Thymus (tissue), 11 donors: Measurements from ENCODE around the gene HSD17B4. TPM values are rescaled to one million over a fixed set of nuclear protein-coding genes. Genes with fewer than 3 reads are reported as not detected.
A peak's percentile ranks its signal among the peaks of the same experiment; 100 is the strongest.
"Not testable (repeated sequence)": the region's sequence is repeated elsewhere in the genome, so short reads cannot be mapped to it uniquely, and the experiment has no call there.

Experiments
- DNase-seq, 9 donors: peaks; one replicate each; pipeline ENCODE4 v3.0.0-alpha.2; 2013; ENCODE audit warnings: low spot score in 9 of 9, low read depth in 6 of 9, missing footprints in 1 of 9
- H3K27ac ChIP-seq, 2 donors: one replicate each; pipeline ENCODE4 v1.5.1; 2013; ENCODE audit warnings: control low read depth in 1 of 2, low read depth in 1 of 2, low read length in 1 of 2, mild to moderate bottlenecking in 1 of 2, moderate library complexity in 1 of 2
- H3K27me3 ChIP-seq, 2 donors: one replicate each; pipeline ENCODE4 v1.5.1; 2013; ENCODE audit warnings: low read length in 1 of 2; ENCODE audit not compliant: control insufficient read depth in 2 of 2, insufficient read depth in 1 of 2
- H3K36me3 ChIP-seq, 2 donors: one replicate each; pipeline ENCODE4 v1.5.1; 2013; ENCODE audit warnings: low read length in 1 of 2, mild to moderate bottlenecking in 1 of 2, moderate library complexity in 1 of 2; ENCODE audit not compliant: control insufficient read depth in 2 of 2, insufficient read depth in 2 of 2
- H3K4me1 ChIP-seq, 2 donors: one replicate each; pipeline ENCODE4 v1.5.1; 2013; ENCODE audit warnings: low read length in 2 of 2; ENCODE audit not compliant: control insufficient read depth in 2 of 2, insufficient read depth in 2 of 2
- H3K4me3 ChIP-seq, 2 donors: one replicate each; pipeline ENCODE4 v1.5.1; 2013; ENCODE audit warnings: low read length in 2 of 2, control low read depth in 1 of 2, mild to moderate bottlenecking in 1 of 2
- H3K9me3 ChIP-seq, 2 donors: one replicate each; pipeline ENCODE4 v1.5.1; 2013; ENCODE audit warnings: low read length in 1 of 2, mild to moderate bottlenecking in 1 of 2; ENCODE audit not compliant: control insufficient read depth in 2 of 2, insufficient read depth in 1 of 2
- WGBS: extraction: QIAGEN DNeasy Blood & Tissue Kit; methylation state at CpG from one replicate; pipeline ENCODE4 v1.1.7; 2013; 5-methylcytosine and 5-hydroxymethylcytosine counted together
- polyA plus RNA-seq: library from polyadenylated mRNA; stranded (reverse); fragments of 200-250 nt; gene quantifications from one replicate; pipeline ENCODE4 v1.2.3, GENCODE V29; 2013
- total RNA-seq: library from RNA; stranded (reverse); fragments of 120-200 nt; gene quantifications from one replicate; pipeline ENCODE4 v1.2.4, GENCODE V29; 2013
- donor health status: healthy.

Gene HSD17B4
- total and polyA plus RNA-seq, 2 donors: 97.6 to 178 TPM

DNA sequence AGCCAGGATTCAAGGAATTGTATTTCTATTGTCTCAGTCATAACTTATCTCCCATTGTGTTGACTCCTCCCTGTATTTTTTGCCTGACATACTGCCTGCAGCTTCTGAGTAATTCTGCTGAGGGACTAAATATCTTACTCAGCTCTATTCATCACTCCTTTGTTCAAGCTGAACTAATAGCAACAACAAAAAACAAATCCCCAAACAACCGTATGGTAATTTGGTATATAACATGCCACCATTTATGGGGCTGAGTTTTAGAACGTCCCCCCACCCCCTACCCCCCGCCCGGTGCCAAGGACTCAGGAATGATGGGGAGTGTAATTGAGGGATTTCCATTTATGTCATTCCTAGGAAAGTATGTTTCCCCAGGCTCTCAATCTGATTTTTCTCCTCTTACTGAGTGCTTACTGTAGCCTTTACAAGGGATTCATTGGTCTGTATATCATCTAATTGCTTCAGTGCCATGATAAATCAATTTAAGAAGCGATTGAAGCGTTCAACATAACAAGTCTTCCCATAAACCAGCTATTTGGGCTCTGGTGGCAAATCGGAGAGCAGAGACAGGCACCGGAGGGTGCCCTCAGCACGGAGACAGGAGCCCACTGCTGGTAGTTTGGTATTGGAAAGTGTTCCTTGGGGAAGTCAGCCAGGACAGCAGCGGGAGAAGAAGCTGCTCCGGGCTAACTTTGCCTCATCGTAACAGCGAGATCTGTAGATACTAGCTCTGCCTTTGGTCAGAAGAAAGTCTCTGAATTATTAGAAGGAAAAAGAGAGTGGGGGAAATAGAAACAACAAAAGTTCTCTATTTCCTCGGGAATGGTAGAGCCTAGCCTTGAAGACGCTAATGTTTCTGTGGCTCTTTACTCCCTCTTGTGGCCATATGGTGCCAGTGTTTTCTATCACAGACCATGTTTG, 40.7 kb upstream of the HSD17B4 start:
- H3K9me3 ChIP-seq: no peaks in the 10 kb centered on the region
- no peaks in the 10 kb centered on the region for H3K36me3 ChIP-seq
- WGBS: 28% methylated on average over 15 of the region's 15 CpGs
- H3K27me3 ChIP-seq: no peaks in the 10 kb centered on the region
- peaks cover 12 to 19% of the 10 kb centered on the region in 2 donors for H3K4me1 ChIP-seq
- peak overlapping the region in 1 of 2 donors; percentile 6 for H3K27ac ChIP-seq
- peak; percentile 40 to 90 (median 72) for DNase-seq
- H3K4me3 ChIP-seq: peak overlapping the region; percentile 50 to 53

DNA sequence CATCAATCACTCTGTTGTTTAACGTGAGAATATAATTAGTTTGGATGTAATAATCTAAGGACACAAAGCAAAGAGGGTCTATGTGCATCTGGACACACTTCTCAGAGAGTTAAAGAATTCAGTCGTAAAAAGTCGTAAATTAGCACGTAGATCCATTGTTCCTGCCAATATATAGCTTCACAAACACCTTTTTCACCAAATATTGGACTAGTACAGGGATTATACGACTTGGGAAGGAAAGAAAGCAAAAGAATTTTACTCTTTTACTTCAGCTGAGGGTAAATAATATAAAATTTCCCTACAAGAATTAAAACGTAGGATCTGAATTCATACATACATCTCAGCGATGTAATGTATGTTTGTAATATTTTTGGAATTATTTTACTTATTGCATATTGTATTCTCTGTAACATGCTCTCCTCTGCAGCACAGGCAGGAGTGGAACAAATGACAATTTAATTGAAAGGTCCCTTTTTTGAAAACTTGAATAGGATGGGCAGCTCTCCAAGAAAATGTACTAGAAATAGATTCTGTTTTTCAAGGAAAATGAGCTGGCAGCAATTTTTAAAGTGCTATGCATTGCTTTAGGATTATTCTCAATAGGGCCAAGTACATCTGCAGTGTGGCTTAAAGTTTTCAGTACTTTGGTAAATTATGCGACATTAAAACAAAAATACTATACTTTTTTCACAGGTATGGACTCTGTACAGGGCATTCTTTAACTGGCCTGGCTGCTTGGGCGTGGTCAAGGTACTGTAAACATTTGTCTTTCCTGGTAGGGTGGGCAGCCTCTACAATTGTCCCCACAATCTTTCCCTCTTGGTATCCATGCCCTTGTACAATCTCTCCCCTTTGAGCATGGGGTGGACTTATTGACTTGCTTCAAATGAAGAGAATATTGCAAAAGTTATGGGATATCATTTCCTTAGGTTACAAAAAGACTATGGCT, 39.7 kb upstream of the HSD17B4 start:
- Histone ChIP-seq H3K36me3 (no peaks in the 10 kb centered on the region), H3K4me3 (no peak overlapping the region), H3K9me3 (no peaks in the 10 kb centered on the region), H3K4me1 (peaks cover 12 to 20% of the 10 kb centered on the region in 2 donors), H3K27ac (no peak overlapping the region), H3K27me3 (no peaks in the 10 kb centered on the region)
- no peak for DNase-seq
- WGBS: 56% methylated on average over 9 of the region's 9 CpGs

DNA sequence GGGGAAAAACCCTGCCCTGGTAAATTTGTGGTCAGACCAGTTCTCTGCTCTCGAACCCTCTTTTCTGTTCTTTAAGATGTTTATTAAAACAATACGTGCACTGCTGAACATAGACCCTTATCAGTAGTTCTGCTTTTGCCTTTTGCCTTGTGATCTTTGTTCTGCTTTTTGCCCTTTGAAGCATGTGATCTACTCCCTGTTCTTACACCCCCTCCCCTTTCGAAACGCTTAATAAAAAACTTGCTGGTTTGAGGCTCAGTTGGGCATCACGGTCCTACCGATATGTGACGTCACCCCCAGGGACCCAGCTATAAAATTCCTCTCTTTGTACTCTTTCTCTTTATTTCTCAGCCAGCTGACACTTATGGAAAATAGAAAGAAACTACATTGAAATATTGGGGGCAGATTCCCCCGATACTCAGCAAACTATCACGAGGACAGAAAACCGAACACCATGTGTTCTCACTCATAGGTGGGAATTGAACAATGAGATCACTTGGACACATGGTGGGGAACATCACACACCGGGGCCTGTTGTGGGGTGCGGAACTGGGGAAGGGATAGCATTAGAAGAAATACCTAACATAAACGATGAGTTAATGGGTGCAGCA, 38.1 kb upstream of the HSD17B4 start:
- H3K27me3 ChIP-seq, DNase-seq, H3K36me3 ChIP-seq, H3K9me3 ChIP-seq, H3K4me3 ChIP-seq, H3K27ac ChIP-seq: not testable (repeated sequence)
- WGBS: 61% methylated on average over 13 of the region's 13 CpGs
- H3K4me1 ChIP-seq: peaks cover 12 to 24% of the 10 kb centered on the region in 2 donors

DNA sequence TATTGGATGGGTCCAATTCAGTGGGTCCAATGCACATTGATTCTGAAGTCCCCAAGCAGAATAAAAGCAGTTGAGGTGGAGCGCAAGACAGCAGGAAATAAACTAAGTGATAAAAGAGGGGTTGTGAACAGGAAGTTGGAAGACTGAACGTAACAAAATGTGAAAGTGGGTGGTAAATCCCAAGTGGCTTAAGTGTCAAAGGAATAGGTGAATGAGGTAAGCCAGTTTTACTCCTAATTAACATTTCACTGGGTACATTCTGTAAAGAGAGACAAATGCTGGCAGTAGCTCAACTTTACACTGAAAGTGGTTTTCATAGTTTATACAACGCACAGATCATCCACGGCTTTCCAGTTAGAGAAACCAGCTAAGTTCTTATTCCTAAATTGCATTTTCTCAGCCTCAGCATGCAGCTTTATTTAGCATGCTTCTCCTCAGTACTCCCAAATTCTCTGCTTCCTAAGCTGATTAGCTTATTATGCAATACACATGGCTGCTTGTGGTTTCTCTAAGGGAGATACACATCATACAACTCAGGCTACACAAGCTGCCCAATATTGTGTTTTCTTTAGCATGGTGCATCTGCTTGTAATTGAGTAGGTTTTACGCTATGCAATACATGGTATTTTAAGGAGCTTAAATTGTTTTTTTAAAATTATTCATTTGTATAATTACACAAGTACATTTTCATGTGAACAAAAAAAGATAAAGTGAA, 34.2 kb upstream of the HSD17B4 start:
- Histone ChIP-seq H3K36me3 (no peaks in the 10 kb centered on the region), H3K4me1 (peaks cover 0 to 5% of the 10 kb centered on the region in 2 donors), H3K9me3 (no peaks in the 10 kb centered on the region), H3K27ac (no peak overlapping the region), H3K4me3 (no peak overlapping the region), H3K27me3 (no peaks in the 10 kb centered on the region)
- no peak for DNase-seq
- WGBS: 71% methylated on average over 5 of the region's 5 CpGs

DNA sequence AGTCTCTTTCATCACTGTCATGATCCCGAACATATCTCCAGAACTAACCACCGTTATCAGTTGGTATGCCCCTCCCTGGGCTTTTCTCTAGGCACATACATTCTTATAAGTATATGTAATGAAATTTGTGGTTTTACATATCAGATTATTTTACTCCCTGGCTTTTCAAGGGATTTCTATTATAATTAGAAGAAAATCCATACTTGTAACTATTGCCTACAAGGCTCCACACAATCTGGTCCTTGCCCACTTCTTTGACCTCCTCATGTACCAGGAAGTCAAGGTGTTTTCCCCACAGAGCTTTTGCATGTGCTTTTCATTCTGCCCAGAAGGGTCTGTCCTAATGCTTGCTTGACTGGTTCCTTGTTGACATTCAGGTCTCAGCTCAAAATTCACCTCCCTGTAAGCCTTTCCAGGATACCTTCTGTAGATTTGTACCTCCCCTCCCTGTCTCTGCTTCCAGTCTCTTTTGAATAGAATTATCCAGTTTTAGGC, 33.6 kb upstream of the HSD17B4 start:
- Histone ChIP-seq H3K27me3 (no peaks in the 10 kb centered on the region), H3K9me3 (no peaks in the 10 kb centered on the region), H3K4me1 (peaks cover 0 to 5% of the 10 kb centered on the region in 2 donors), H3K27ac (no peak overlapping the region), H3K36me3 (no peaks in the 10 kb centered on the region), H3K4me3 (no peak overlapping the region)
- no peak for DNase-seq
- 69% methylated on average over 2 of the region's 2 CpGs for WGBS

DNA sequence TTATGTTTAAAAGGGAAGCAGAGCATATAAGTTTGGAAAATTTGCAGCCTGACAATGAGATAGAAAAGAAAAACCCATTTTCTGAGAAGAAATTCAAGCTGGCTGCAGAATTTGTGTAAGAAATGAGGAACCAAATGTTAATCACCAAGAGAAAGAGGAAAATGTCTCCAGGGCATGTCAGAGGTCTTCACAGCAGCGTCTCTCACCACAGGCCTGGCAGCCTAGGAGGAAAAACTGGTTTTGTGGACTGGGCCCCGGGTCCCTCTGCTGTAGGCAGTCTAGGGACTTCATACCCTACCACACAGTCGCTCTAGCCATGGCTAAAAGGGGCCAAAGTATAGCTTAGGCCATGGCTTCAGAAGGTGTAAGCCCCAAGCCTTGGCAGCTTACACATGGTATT, 32.1 kb upstream of the HSD17B4 start:
- no peak overlapping the region for H3K4me3 ChIP-seq
- no peaks in the 10 kb centered on the region for H3K36me3 ChIP-seq
- H3K27me3 ChIP-seq: no peaks in the 10 kb centered on the region
- H3K4me1 ChIP-seq: peaks cover 0 to 5% of the 10 kb centered on the region in 2 donors
- H3K27ac ChIP-seq: peak overlapping the region in 1 of 2 donors; percentile 53
- 53% methylated on average over 3 of the region's 3 CpGs for WGBS
- no peaks in the 10 kb centered on the region for H3K9me3 ChIP-seq
- DNase-seq: no peak

DNA sequence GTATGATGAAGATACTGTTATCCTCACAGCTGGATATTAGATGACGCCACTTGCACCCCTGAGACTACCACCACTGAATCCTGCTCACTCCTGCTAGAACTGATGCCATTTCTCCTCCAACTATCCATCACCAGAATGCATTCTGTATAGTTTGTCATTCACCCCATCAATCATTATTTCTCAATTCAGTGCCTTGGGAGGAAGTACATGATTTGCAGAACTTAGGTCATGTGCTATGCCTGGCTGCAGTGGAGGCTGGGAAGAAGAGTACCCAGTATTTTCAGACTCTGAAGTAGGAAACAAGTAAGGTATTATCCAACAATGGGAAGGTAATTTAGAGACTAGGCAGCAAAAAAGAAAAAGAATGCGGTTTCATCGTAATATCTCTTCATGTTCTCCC, 26.2 kb upstream of the HSD17B4 start:
- H3K27me3 ChIP-seq: no peaks in the 10 kb centered on the region
- H3K36me3 ChIP-seq: no peaks in the 10 kb centered on the region
- WGBS: 98% methylated on average over 3 of the region's 3 CpGs
- no peak for DNase-seq
- H3K4me3 ChIP-seq: no peak overlapping the region
- no peaks in the 10 kb centered on the region for H3K9me3 ChIP-seq
- no peaks in the 10 kb centered on the region for H3K4me1 ChIP-seq
- H3K27ac ChIP-seq: no peak overlapping the region

DNA sequence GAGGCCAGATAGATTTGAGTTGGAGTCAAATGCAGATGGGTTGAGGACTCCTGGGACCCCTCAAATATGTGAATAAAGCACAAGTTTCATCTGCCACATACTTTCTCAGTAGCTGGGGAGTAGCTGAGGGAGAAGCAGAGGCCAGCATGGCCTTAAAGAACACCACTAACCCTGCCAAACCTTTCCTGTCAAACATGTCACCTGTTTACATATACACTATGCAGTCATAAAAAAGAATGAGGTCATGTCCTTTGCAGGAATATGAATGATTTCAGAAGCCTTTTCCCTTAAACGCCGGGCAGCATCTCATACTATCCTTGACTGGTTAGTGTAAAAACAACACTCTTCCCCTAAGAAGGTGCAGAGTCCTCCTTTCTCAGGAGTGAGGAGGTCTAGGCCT, 25.2 kb upstream of the HSD17B4 start:
- no peak overlapping the region for H3K4me3 ChIP-seq
- 94% methylated on average over 2 of the region's 2 CpGs for WGBS
- no peak for DNase-seq
- no peaks in the 10 kb centered on the region for H3K27me3 ChIP-seq
- H3K27ac ChIP-seq: no peak overlapping the region
- H3K4me1 ChIP-seq: no peaks in the 10 kb centered on the region
- no peaks in the 10 kb centered on the region for H3K36me3 ChIP-seq
- H3K9me3 ChIP-seq: no peaks in the 10 kb centered on the region
